H9 (cell line): ENCODE measurements around the gene OVOL1. TPM values are rescaled to one million over a fixed set of nuclear protein-coding genes. Genes with fewer than 3 reads are reported as not detected.
A peak's percentile ranks its signal among the peaks of the same experiment; 100 is the strongest.

ENCODE experiments used
- DNase-seq: peaks from one replicate; pipeline ENCODE4 v3.0.0-alpha.2; 2017
- H2AFZ ChIP-seq: one replicate; pipeline ENCODE4 v1.6.1; 2013; ENCODE audit warnings: mild to moderate bottlenecking, low read length, control low read depth, moderate library complexity
- H2AK5ac ChIP-seq: 2 replicates; pipeline ENCODE4 v1.6.1; 2013; ENCODE audit warnings: low read length, control low read depth, mixed read lengths; ENCODE audit not compliant: insufficient read length
- H2BK120ac ChIP-seq: one replicate; pipeline ENCODE4 v1.6.1; 2013; ENCODE audit warnings: low read depth, mild to moderate bottlenecking, low read length, control low read depth, inconsistent platforms; ENCODE audit not compliant: poor library complexity, severe bottlenecking
- H2BK12ac ChIP-seq: 2 replicates; pipeline ENCODE4 v1.6.1; 2013; ENCODE audit warnings: low read length, control low read depth, mixed read lengths, low read depth; ENCODE audit not compliant: insufficient read length
- H2BK15ac ChIP-seq: 2 replicates; pipeline ENCODE4 v1.6.1; 2013; ENCODE audit warnings: low read depth, low read length, control low read depth
- H2BK20ac ChIP-seq: one replicate; pipeline ENCODE4 v1.6.1; 2013; ENCODE audit warnings: low read depth, mild to moderate bottlenecking, low read length, control low read depth, inconsistent platforms; ENCODE audit not compliant: poor library complexity, severe bottlenecking
- H2BK5ac ChIP-seq: 2 replicates; pipeline ENCODE4 v1.6.1; 2013; ENCODE audit warnings: low read length, control low read depth, mixed read lengths; ENCODE audit not compliant: insufficient read length
- H3K14ac ChIP-seq: 2 replicates; pipeline ENCODE4 v1.6.1; 2013; ENCODE audit warnings: low read length, control low read depth; ENCODE audit not compliant: insufficient read depth
- H3K18ac ChIP-seq: 2 replicates; pipeline ENCODE4 v1.6.1; 2013; ENCODE audit warnings: low read depth, mild to moderate bottlenecking, mixed read lengths, low read length, control low read depth; ENCODE audit not compliant: insufficient read length
- H3K23ac ChIP-seq: 2 replicates; pipeline ENCODE4 v1.6.1; 2013; ENCODE audit warnings: low read length, control low read depth, mixed read lengths, low read depth; ENCODE audit not compliant: insufficient read length
- H3K23me2 ChIP-seq: 2 replicates; pipeline ENCODE4 v1.6.1; 2013; ENCODE audit warnings: low read depth, mild to moderate bottlenecking, mixed read lengths, low read length, control low read depth; ENCODE audit not compliant: insufficient read length, poor library complexity, severe bottlenecking
- H3K27ac ChIP-seq: 2 replicates; pipeline ENCODE4 v1.5.1; 2013; ENCODE audit warnings: low read length, control low read depth, mixed read lengths, low read depth; ENCODE audit not compliant: insufficient read length
- H3K27me3 ChIP-seq: 2 replicates; pipeline ENCODE4 v1.6.1; 2013; ENCODE audit warnings: low read length, control low read depth, inconsistent platforms; ENCODE audit not compliant: insufficient read depth
- H3K4ac ChIP-seq: 2 replicates; pipeline ENCODE4 v1.6.1; 2013; ENCODE audit warnings: low read depth, mild to moderate bottlenecking, control low read depth, inconsistent platforms, low read length, moderate library complexity
- H3K4me1 ChIP-seq: 2 replicates; pipeline ENCODE4 v1.6.1; 2013; ENCODE audit warnings: low read length, control low read depth, inconsistent platforms; ENCODE audit not compliant: insufficient read depth
- H3K4me2 ChIP-seq: 2 replicates; pipeline ENCODE4 v1.6.1; 2013; ENCODE audit warnings: low read length, control low read depth, mixed read lengths; ENCODE audit not compliant: insufficient read length, insufficient read depth
- H3K56ac ChIP-seq: 2 replicates; pipeline ENCODE4 v1.6.1; 2013; ENCODE audit warnings: low read depth, mild to moderate bottlenecking, mixed read lengths, low read length, control low read depth; ENCODE audit not compliant: insufficient read length
- H3K79me1 ChIP-seq: 2 replicates; pipeline ENCODE4 v1.6.1; 2013; ENCODE audit warnings: low read depth, mild to moderate bottlenecking, moderate library complexity, low read length, control low read depth, inconsistent platforms; ENCODE audit not compliant: insufficient read depth, poor library complexity, severe bottlenecking
- H3K79me2 ChIP-seq: 2 replicates; pipeline ENCODE4 v1.6.1; 2013; ENCODE audit warnings: low read length, control low read depth, inconsistent platforms; ENCODE audit not compliant: insufficient read depth
- H3K9ac ChIP-seq: 2 replicates; pipeline ENCODE4 v1.6.1; 2013; ENCODE audit warnings: low read length, control low read depth, mixed read lengths; ENCODE audit not compliant: insufficient read length; ENCODE audit errors: extremely low read depth
- H3K9me3 ChIP-seq: one replicate; pipeline ENCODE4 v1.6.1; 2013; ENCODE audit warnings: low read depth, low read length, inconsistent platforms; ENCODE audit not compliant: control insufficient read depth
- H3T11ph ChIP-seq: one replicate; pipeline ENCODE4 v1.6.1; 2013; ENCODE audit warnings: mild to moderate bottlenecking, low read length, control low read depth, inconsistent platforms
- H4K20me1 ChIP-seq: one replicate; pipeline ENCODE4 v1.6.1; 2013; ENCODE audit not compliant: control insufficient read depth, insufficient read length, insufficient read depth
- H4K5ac ChIP-seq: 2 replicates; pipeline ENCODE4 v1.6.1; 2013; ENCODE audit warnings: low read depth, mild to moderate bottlenecking, mixed read lengths, low read length, control low read depth; ENCODE audit not compliant: insufficient read length
- H4K8ac ChIP-seq: replicated peaks from 2 replicates; pipeline ENCODE4 v1.6.1; 2013; ENCODE audit warnings: low read length, control low read depth, mixed read lengths, low read depth; ENCODE audit not compliant: insufficient read length
- H4K91ac ChIP-seq: 2 replicates; pipeline ENCODE4 v1.6.1; 2013; ENCODE audit warnings: low read depth, mild to moderate bottlenecking, moderate library complexity, mixed read lengths, low read length, control low read depth; ENCODE audit not compliant: insufficient read length
- H3K27ac Mint-ChIP-seq, 3 experiments: 2 replicates in 2 of 3; 3 replicates in 1 of 3; pipeline ENCODE4 v1.8.0; 2020 to 2021; ENCODE audit warnings: mixed read lengths in 3 of 3, mild to moderate bottlenecking in 1 of 3, moderate library complexity in 1 of 3
- H3K27me3 Mint-ChIP-seq: 2 replicates; pipeline ENCODE4 v1.8.0; 2021; ENCODE audit warnings: low read depth, mild to moderate bottlenecking, moderate library complexity, mixed read lengths
- H3K36me3 Mint-ChIP-seq, 3 experiments: 2 replicates in 2 of 3; 3 replicates in 1 of 3; pipeline ENCODE4 v1.8.0; 2020 to 2021; ENCODE audit warnings: low read depth in 3 of 3, mixed read lengths in 3 of 3; ENCODE audit not compliant: insufficient read depth in 1 of 3
- H3K4me1 Mint-ChIP-seq, 2 experiments: 2 replicates each; pipeline ENCODE4 v1.8.0; 2020; ENCODE audit warnings: mixed read lengths in 2 of 2
- H3K4me3 Mint-ChIP-seq, 2 experiments: 2 replicates in 1 of 2; 3 replicates in 1 of 2; pipeline ENCODE4 v1.8.0; 2020 to 2021; ENCODE audit warnings: mild to moderate bottlenecking in 2 of 2, mixed read lengths in 2 of 2, moderate library complexity in 1 of 2
- H3K9me3 Mint-ChIP-seq, 2 experiments: 2 replicates in 1 of 2; 3 replicates in 1 of 2; pipeline ENCODE4 v1.8.0; 2020; ENCODE audit warnings: mild to moderate bottlenecking in 2 of 2, mixed read lengths in 2 of 2, moderate library complexity in 1 of 2
- CTCF ChIP-seq: fragments of 200-600 bp; sonication (generic); conservative IDR thresholded peaks from 3 replicates; pipeline ENCODE4 v1.8.0; 2021; ENCODE audit warnings: antibody characterized with exemption, mild to moderate bottlenecking
- WGBS: extraction: QIAGEN DNeasy Blood & Tissue Kit; methylation state at CpG from one replicate; pipeline ENCODE4 v1.1.7; 2013; ENCODE audit warnings: missing lambda C conversion rate, low lambda C conversion rate, mixed read lengths; ENCODE audit not compliant: insufficient read length; ENCODE audit errors: extremely low coverage; 5-methylcytosine and 5-hydroxymethylcytosine counted together
- total RNA-seq: library from RNA; stranded (reverse); gene quantifications from 2 replicates; pipeline ENCODE4 v1.2.1, GENCODE V29; 2021

Gene OVOL1
- total RNA-seq, 1 experiment from 2014 or later, result 5.1 TPM

GRCh38 chr11:65834202-65834601, 47.3 kb downstream of the OVOL1 start:
- Histone ChIP-seq H3K9me3 (no peaks in the 10 kb centered on the region), H3K56ac (no peak overlapping the region), H3K79me1 (no peaks in the 10 kb centered on the region), H4K91ac (no peak overlapping the region), H4K20me1 (no peaks in the 10 kb centered on the region), H3K23me2 (peaks cover 8% of the 10 kb centered on the region), H3K4me2 (peak overlapping the region; percentile 71), H2BK12ac (no peak overlapping the region), H3T11ph (no peak overlapping the region), H3K27ac (no peak overlapping the region), H3K4ac (no peak overlapping the region), H3K27me3 (peaks cover 2% of the 10 kb centered on the region), H4K8ac (no peak overlapping the region), H3K4me1 (peaks cover 5% of the 10 kb centered on the region; the same call in 1 of the 2 replicates), H3K79me2 (no peaks in the 10 kb centered on the region), H2BK120ac (no peak overlapping the region), H3K14ac (no peak overlapping the region), H2BK20ac (no peak overlapping the region), H2AFZ (no peak overlapping the region), H3K23ac (no peak overlapping the region), H2BK15ac (no peak overlapping the region), H3K18ac (no peak overlapping the region), H2AK5ac (no peak overlapping the region), H3K9ac (peak overlapping the region; percentile 3), H2BK5ac (no peak overlapping the region), H4K5ac (no peak overlapping the region)
- no peak for DNase-seq
- H3K27ac Mint-ChIP-seq, result no peak overlapping the region
- peaks cover 0 to 6% of the 10 kb centered on the region in 2 experiments; a peak in 1 of 5 replicates for H3K9me3 Mint-ChIP-seq
- no peak overlapping the region for H3K4me3 Mint-ChIP-seq
- H3K36me3 Mint-ChIP-seq, result peaks cover 0 to 2% (median 1%) of the 10 kb centered on the region in 3 experiments; a peak in 2 of 7 replicates
- no peak for TF ChIP-seq CTCF
- H3K27me3 Mint-ChIP-seq, result peaks cover 30% of the 10 kb centered on the region
- WGBS, result no CpG with 5 or more reads among the region's 6 CpGs
- peaks cover 4 to 14% of the 10 kb centered on the region in 2 experiments for H3K4me1 Mint-ChIP-seq
